CD4-positive, alpha-beta T cell treated with Interferon alpha-2 for 1 hour (primary cell): ENCODE results near the gene FES.
A peak's percentile ranks its signal among the peaks of the same experiment; 100 is the strongest.
"Not testable (repeated sequence)": the region's sequence is repeated elsewhere in the genome, so short reads cannot be mapped to it uniquely, and the experiment has no call there.

Source experiments
- DNase-seq, 2 donors: peaks; one replicate each; pipeline ENCODE4 v3.0.0-alpha.2; 2020 to 2022

FES gene

GRCh38 chr15:90911906-90912769 is 27.8 kb downstream of the FES start:
- no peak for DNase-seq

DNA sequence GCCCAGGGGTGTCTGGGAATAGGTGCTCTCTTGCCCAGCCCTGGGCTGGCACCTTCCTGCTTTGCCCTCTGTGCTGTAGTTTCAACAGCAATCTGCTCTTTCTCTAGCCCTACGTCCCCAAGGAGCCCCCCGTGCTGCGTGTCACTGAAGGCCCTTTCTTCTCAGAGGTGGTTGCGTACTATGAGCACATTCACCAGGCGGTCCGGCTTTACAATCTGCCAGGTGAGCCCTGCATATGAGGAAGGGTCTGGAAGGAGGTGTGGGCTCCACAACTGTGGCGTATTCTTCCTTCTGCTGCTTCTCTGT is 28.4 kb downstream of the FES start:
- no peak for DNase-seq

DNA sequence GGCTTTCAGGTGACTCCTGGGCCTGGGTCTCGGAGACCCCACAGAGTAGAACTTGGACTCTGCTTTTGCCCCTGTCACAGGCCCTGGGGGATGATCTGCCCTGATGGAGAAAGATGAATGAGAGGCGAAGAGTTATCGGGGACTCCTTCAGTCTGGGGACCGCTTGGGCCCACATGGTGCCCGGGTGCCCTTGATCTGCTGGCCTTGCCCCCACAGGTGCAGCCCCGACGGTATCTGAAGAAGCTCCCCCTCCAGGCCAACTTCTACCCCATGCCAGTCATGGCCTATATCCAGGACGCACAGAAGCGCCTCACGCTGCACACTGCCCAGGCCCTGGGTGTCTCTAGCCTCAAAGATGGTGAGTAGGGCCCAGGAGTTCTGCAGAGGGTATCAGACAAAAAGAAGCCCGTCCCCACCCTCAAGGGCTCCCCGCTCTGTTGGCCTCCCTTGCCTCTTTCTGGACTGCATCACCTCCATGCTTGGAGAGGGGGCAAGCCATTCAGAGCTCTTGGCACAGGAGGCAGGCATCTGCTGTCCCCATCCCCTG is 29.2 kb downstream of the FES start:
- DNase-seq: no peak

DNA sequence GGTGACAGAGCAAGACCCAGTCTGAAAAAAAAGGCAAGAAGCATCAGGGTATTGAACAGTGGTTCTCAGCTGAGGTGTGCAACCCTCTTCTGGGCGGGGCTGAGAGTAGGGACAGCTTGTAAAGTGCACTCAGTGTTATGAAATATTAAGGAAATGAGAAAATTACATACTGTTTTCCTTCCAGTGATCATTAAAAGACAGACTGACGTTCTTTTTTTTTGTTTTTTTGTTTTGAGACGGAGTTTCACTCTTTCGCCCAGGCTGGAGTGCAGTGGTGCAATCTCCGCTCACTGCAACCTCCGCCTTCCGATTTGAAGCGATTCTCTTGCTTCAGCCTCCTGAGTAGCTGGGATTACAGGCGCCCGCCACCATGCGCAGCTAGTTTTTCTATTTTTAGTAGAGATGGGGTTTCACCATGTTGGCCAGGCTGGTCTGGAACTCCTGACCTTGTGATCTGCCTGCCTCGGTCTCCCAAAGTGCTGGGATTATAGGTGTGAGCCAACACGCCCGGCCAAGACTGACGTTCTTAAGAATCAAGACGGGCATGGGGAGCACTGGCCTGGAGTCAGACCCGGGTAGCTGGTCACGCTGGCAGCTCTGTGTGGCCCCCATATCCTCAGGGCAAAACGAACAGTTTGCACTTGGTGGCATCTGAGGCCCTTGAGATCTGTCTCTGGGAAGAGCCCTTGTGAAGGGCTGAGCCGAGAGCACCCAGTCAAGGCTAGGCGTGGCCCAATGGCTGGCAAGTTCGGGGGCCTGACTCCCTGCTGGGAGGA is 30.2 kb downstream of the FES start:
- DNase-seq: no peak

- no peak for DNase-seq
Measured at GRCh38 chr15:90915216-90915807, 31.0 kb downstream of the FES start.

- DNase-seq: peak in 1 of 2 donors; percentile 63
Measured at GRCh38 chr15:90915808-90916440, 31.6 kb downstream of the FES start.

GRCh38 chr15:90916461-90916860 is 32.2 kb downstream of the FES start:
- DNase-seq: no peak

GRCh38 chr15:90917569-90917968 is 33.3 kb downstream of the FES start:
- DNase-seq: no peak

GRCh38 chr15:90918034-90918788 is 33.9 kb downstream of the FES start:
- DNase-seq: no peak

GRCh38 chr15:90918835-90919234 is 34.5 kb downstream of the FES start:
- DNase-seq: no peak

DNA sequence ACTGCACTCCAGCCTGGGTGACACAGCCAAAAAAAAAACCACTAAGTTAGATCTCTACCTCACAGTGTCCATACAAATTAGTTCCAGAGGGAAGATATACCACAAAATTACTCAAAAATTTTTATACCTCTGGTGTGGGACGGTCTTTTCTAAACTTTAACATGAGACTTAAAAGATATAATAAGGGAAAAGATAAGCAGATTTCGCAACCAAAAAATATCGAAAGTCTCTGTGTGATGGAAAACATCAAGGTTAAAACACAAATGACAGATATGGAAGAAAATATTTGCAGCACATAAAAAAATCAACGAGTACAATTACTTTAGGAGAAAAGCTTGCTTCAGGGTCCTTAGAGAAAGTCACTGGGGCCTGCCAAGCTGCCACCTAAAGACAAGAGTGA is 37.6 kb downstream of the FES start:
- no peak for DNase-seq

DNA sequence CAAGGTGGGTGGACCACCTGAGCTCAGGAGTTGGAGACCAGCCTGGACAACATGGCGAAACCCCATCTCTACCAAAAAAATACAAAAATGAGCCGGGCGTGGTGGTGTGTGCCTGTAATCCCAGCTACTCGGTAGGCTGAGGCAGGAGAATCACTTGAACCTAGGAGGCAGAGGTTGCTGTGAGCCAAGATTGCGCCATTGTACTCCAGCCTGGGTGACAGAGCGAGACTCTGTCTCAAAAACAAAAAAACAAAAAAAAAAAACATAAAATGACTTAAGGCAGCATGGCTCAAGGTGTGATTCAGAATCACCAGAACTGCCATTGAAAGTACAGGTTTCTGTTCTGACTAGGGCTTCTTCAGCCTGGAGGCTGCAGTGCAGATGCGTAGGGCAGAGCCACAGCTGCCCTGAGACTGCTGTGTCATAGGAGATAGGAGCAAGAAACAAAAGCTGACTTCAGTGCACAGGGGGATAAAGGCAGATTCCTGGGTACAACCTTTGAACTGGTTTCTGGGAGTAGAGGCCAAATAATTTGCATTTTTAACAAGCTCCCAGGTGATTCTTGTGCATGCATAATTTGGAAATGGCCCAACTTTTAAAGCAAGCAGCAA is 38.5 kb downstream of the FES start:
- DNase-seq: not testable (repeated sequence)

GRCh38 chr15:90924375-90924774 is 40.1 kb downstream of the FES start:
- DNase-seq: no peak

DNA sequence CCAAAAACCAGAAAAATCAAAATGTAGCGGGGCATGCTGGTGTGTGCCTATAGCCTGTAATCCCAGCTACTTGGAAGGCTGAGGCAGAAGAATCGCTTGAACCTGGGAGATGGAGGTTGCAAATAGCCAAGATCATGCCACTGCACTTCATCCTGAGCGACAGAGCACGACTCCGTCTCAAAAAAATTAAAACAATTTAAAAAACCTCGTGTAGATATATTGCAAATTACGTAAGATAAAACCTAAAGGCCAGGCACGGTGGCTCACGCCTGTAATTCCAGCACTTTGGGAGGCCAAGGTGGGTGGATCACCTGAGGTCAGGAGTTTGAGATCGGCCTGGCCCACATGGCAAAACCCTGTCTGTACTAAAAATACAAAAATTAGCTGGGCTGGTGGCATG is 42.5 kb downstream of the FES start:
- not testable (repeated sequence) for DNase-seq

GRCh38 chr15:90928106-90928505 is 43.8 kb downstream of the FES start:
- DNase-seq: not testable (repeated sequence)

DNA sequence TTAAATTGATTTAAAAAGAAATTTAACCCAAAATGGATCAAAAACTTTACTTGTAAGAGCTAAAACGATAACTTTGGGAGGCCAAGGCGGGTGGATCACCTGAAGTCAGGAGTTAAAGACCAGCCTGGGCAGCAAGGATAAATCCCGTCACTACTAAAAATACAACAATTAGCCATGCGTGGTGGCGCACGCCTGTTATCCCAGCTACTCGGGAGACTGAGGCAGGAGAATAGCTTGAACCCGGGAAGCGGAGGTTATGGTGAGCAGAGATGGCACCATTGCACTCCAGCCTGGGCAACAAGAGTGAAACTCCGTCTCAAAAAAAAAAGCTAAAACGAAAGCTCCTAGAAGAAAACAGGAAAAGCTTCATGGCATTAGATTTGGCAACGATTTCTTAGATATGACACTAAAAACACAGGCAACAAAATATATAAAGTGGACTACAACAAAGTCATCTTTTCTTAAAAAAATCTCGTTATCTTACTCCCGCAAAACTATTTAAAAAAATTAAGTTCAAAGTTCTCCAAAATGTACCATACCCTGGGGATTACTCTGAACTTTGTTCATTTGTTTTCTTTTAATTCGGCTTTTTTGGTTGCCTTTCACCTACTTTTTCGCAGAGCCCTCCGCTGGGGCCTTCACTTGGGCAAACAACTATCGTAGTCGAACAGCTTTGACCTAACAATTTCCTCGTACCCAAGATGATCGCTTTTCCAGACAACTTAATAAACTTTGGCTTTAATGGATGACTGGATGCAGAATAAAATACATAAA is 45.1 kb downstream of the FES start:
- DNase-seq: no peak

GRCh38 chr15:90930861-90931574 is 46.7 kb downstream of the FES start:
- no peak for DNase-seq

DNA sequence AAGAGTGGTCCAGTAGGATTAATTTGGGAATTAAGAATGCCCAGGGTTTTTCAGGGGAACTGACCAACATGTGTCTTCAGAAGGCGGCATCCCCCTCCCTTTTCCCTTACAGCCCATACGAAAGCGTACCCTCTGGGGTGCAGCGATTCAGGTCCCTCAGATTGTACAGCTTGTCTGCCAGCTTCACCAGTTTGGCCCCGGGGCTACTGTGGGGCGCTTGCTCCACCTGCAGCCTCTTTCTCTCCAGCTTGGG is 47.2 kb downstream of the FES start:
- no peak for DNase-seq

DNA sequence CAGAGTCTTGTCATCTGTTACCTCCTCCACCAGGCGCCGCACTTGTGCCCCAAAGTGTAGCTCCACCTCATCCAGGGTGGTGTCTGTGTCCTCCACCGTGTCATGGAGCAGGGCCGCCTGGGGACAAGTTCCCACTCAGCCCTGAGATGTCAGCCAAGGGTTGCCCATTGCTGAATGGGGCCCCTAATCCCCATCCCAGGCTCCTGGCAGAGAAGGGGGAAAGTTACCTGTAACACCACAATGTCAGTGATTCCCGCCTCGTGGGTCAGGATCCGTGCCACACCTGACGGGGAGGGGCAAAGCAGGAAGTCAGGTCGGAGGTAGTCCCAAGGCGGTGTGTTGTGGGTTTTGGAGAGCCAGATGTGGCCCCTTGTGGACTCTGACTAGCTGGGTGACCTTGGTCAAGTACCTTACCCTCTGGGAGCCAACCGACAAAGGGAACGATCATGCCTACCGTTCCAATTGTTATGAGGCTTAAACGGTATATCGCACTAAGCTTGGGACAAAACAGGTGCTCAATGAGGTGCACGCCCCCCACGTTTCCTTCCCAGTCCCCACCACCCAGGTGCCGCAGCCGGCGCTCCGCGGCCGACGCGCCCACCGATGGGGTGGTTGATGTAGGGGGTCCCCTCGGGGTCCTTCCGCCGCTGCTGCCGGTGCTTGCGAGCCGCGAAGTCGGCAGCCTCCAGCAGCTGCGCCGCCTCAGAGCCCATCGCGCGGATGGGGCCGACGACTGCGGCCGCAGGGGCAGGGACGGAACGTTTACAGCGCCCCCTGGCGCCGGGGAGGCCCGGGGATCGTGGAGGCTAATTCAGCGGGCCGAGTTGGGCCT is 47.7 kb downstream of the FES start, which contains the start of gene HDDC3:
TSS of gene HDDC3 (minus strand) at position 722 of the 832 bp plus-strand sequence. CDS start at position 713, 9 bp downstream.
- DNase-seq: peak; percentile 87 to 91

DNA sequence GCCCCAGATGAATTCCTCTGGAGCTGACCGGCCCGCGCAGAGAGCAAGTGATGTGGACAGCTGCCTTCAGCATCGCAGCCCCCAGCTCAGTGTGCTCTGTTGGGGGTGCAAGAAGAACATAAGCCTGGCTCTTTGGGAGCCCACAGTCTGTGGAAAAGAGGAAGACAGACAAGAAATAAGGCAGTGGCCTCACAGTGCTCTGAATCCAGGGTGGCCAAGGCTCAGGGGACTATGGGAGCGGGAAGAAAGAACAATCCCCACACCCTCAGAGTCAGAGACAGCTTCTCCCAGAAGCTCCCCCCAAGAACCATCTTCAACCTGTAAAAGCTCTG is 48.3 kb downstream of the FES start:
- DNase-seq: no peak
